Measurements from ENCODE around the gene CA10. TPM values are rescaled to one million over a fixed set of nuclear protein-coding genes. Genes with fewer than 3 reads are reported as not detected.

CA10 gene
- total and polyA plus RNA-seq, 8 donors: 0.09 to 2.0 (median 0.27) TPM; not detected in 4

DNA sequence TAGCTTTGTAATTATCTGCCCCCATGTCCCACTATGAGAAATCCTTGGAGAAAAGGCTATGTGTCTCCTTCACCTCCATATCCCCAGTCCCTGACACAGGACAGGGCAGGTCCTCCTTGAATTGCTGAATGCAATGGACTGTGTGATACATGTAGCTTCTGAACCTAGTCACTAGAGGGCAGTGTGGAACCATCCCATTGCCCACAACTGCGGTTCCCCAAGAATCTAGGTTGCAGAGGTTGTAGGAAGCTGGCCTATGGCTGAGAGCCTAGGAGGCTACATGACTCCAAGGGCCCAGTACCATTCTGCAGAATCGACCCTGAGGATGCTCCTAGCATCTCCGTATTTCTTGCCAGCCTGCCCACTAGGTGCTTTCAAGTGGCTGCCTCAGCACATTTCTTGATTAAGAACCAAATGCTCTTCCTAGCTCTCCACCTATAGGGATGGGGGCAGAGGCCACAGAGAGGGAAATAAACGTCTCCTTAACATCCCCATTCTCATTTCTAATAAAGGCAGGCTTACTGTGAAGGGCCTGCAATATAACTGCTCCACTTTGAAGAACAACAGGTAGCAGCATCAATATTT lies 394.0 kb downstream of the CA10 start:
- Histone ChIP-seq H3K9me3 (no peaks in the 10 kb centered on the region), H3K4me1 (no peaks in the 10 kb centered on the region), H3K27ac (no peak overlapping the region), H3K27me3 (peaks cover 0 to 4% (median 0%) of the 10 kb centered on the region in 4 donors), H3K4me3 (no peak overlapping the region), H3K36me3 (no peaks in the 10 kb centered on the region)
- FAIRE-seq (no peak), DNase-seq (peak in 4 of 6 donors; percentile 18 to 64 (median 36)), ATAC-seq (peak; percentile 85 to 98 (median 98))
- peak; percentile 55 to 86 (median 74) for TF ChIP-seq CTCF (IDR thresholded peaks at IDR 0.05)
- 4 to 8% methylated on average over 4 of the region's 4 CpGs for WGBS, 2 donors
- intact Hi-C loops (cut with DNase I): loop anchor here (5.0 to 10.0 kb wide), 2 partner anchors 340 to 343 kb away; no protein-coding TSS in a partner anchor

DNA sequence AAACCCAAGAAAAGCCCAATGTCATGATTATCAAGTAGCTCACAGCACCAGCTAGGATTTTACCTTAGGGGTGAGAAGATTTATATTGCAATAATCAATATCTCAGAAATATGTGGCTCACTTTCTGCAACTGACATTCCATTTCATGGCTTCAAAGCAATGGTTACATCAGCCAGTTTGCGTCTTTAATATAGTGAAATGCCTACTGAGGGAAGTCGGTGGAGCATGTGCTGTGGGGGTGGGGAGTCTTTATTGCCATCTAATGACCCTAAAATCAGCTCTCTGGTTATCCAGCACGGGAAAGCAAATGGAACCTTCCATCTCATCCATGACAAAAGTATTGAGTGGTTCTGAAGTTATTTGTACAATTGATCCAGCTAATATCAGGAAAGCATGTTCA lies 395.5 kb downstream of the CA10 start:
- Histone ChIP-seq H3K9me3 (no peaks in the 10 kb centered on the region), H3K4me1 (no peaks in the 10 kb centered on the region), H3K4me3 (no peak overlapping the region), H3K27ac (no peak overlapping the region), H3K36me3 (no peaks in the 10 kb centered on the region), H3K27me3 (peaks cover 0 to 4% (median 0%) of the 10 kb centered on the region in 4 donors)
- WGBS, 2 donors: 25 to 31% methylated on average over 3 of the region's 3 CpGs
- DNase-seq: no peak
- ATAC-seq: no peak
- no peak for FAIRE-seq
- intact Hi-C loops (cut with DNase I): loop anchor here (5.0 to 10.0 kb wide), 2 partner anchors 342 to 344 kb away; no protein-coding TSS in a partner anchor
- no peak for TF ChIP-seq CTCF (IDR thresholded peaks at IDR 0.05)

DNA sequence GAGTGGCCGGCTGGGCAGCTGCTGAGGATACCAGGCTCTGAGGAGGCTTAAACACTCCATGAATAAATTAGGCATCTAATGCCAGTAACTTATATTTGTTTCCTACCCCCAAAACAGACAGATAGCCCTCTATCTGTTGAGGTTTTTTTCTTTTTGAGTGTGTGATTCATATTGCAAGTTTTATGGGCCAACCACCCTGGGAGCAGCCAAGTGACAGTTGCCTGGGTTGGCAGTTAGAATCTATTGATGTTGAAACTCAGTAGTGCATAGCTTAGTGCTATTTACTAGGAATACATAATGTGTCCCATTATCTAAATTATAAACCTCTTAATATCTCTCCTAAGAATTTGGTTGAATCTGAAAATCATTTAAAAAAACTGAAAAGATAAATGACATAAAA lies 397.4 kb downstream of the CA10 start:
- WGBS, 2 donors: 48 to 70% methylated on average over 1 of the region's 1 CpG
- ATAC-seq (no peak), DNase-seq (no peak), FAIRE-seq (no peak)
- peaks cover 0 to 4% (median 0%) of the 10 kb centered on the region in 4 donors for H3K27me3 ChIP-seq
- intact Hi-C loops (cut with DNase I): loop anchor here (5.0 to 10.0 kb wide), 2 partner anchors 344 to 346 kb away; no protein-coding TSS in a partner anchor
- TF ChIP-seq CTCF (IDR thresholded peaks at IDR 0.05): no peak
- H3K4me1 ChIP-seq: no peaks in the 10 kb centered on the region
- no peaks in the 10 kb centered on the region for H3K36me3 ChIP-seq
- no peak overlapping the region for H3K27ac ChIP-seq
- H3K9me3 ChIP-seq: no peaks in the 10 kb centered on the region
- no peak overlapping the region for H3K4me3 ChIP-seq

- H3K9me3 ChIP-seq: no peaks in the 10 kb centered on the region
- no peak overlapping the region for H3K27ac ChIP-seq
- intact Hi-C loops (cut with DNase I): no loop called here
- WGBS, 2 donors: 63 to 70% methylated on average over 1 of the region's 1 CpG
- H3K27me3 ChIP-seq: peaks cover 0 to 4% (median 0%) of the 10 kb centered on the region in 4 donors
- TF ChIP-seq CTCF (IDR thresholded peaks at IDR 0.05): no peak
- no peak for DNase-seq
- no peak for FAIRE-seq
- no peak for ATAC-seq
- no peak overlapping the region for H3K4me3 ChIP-seq
- H3K4me1 ChIP-seq: no peaks in the 10 kb centered on the region
- H3K36me3 ChIP-seq: no peaks in the 10 kb centered on the region
Measured at GRCh38 chr17:51759260-51759659, 399.3 kb downstream of the CA10 start.

GRCh38 chr17:51751072-51751471 lies 407.4 kb downstream of the CA10 start:
- Histone ChIP-seq H3K4me3 (no peak overlapping the region), H3K27ac (no peak overlapping the region), H3K9me3 (no peaks in the 10 kb centered on the region), H3K27me3 (no peaks in the 10 kb centered on the region), H3K4me1 (no peaks in the 10 kb centered on the region), H3K36me3 (no peaks in the 10 kb centered on the region)
- ATAC-seq (no peak), DNase-seq (no peak), FAIRE-seq (no peak)
- TF ChIP-seq CTCF (IDR thresholded peaks at IDR 0.05): no peak
- intact Hi-C loops (cut with DNase I): no loop called here
- WGBS, 2 donors: 39 to 55% methylated on average over 1 of the region's 1 CpG
